Measurements from ENCODE around the gene SLC17A8. TPM values are rescaled to one million over a fixed set of nuclear protein-coding genes. Genes with fewer than 3 reads are reported as not detected.

SLC17A8 gene
- total and polyA plus RNA-seq, 12 donors = 0.09 to 0.85 (median 0.41) TPM; not detected in 4

DNA sequence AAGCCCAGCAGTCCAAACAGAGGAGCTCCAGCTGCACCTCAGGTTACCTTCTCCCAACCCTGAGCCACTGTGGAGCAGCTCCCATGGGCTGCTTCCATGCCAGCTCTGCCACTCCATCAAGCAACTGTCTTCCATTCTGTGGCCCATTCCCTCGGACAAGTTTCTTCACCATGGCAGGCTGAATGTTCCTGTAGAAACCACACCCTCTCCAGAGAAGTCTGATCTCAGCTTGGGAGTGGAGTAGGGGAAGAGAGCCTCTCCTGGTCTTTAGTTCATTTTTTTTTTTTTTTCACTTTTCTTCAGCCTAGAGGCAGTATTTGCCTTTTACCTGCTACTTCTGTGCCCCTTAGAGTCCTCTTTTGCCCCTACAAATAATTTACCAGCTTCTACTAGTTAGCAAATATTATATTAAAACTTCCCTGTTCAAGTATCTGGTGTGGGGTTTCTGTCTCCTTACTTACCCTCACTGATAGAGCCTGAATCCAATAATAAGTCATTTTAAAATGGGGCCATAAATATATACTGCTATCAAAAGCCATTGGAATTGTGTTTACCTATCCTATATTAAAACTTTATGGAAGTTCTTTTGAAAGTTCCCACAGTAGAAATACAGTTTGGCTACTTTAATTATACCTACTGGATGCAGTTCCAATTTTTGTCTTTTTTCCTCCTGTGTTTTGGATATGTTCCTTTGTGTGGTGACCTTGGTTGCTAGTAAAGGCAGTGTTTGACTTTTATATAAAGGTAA, 11.7 kb upstream of the SLC17A8 start:
- TF ChIP-seq, protein P1, sequence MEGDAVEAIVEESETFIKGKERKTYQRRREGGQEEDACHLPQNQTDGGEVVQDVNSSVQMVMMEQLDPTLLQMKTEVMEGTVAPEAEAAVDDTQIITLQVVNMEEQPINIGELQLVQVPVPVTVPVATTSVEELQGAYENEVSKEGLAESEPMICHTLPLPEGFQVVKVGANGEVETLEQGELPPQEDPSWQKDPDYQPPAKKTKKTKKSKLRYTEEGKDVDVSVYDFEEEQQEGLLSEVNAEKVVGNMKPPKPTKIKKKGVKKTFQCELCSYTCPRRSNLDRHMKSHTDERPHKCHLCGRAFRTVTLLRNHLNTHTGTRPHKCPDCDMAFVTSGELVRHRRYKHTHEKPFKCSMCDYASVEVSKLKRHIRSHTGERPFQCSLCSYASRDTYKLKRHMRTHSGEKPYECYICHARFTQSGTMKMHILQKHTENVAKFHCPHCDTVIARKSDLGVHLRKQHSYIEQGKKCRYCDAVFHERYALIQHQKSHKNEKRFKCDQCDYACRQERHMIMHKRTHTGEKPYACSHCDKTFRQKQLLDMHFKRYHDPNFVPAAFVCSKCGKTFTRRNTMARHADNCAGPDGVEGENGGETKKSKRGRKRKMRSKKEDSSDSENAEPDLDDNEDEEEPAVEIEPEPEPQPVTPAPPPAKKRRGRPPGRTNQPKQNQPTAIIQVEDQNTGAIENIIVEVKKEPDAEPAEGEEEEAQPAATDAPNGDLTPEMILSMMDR (IDR thresholded peaks at IDR 0.05) = no peak
- TF ChIP-seq POLR2A (IDR thresholded peaks at IDR 0.05) = no peak
- DNase-seq = no peak

DNA sequence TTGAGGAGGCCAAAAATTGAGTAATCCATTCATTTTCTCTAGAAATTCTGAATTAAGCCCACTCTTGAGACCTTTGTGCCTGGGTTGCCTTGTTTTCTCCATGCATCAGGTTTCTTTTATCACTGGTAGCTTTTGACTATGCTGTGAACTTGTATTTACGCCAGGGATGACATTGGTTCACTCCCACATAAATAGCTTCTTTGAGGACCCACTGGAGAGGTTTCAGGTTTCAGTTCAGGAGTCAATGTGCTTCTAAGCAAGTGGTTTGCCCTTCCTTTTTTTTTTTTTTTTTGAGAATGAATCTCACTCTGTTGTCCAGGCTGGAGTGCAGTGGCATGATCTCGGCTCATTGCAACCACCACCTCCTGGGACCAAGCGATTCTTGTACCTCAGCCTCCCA, 10.2 kb upstream of the SLC17A8 start:
- Histone ChIP-seq H3K36me3 (replicated peaks in 1 of 2) (no peaks in the 10 kb centered on the region), H3K27ac (no peak overlapping the region), H3K4me1 (replicated peaks in 1 of 2) (no peaks in the 10 kb centered on the region), H3K9me3 (replicated peaks in 1 of 3) (no peaks in the 10 kb centered on the region), H3K4me3 (no peak overlapping the region), H3K27me3 (no peaks in the 10 kb centered on the region)
- no peak for TF ChIP-seq POLR2A (IDR thresholded peaks at IDR 0.05)
- TF ChIP-seq, protein P1 (IDR thresholded peaks at IDR 0.05) = no peak
- intact Hi-C loops (cut with DNase I) = loop anchor here in 1 of 2 donors (5.0 kb wide), 2 partner anchors 206 to 326 kb away; no protein-coding TSS in a partner anchor
- 77 to 92% (median 82%) methylated on average over 3 of the region's 3 CpGs for WGBS, 4 donors
- DNase-seq = no peak

More for the DNA sequence above, 11.7 kb upstream of the SLC17A8 start:
- peaks cover 0 to 6% (median 0%) of the 10 kb centered on the region in 3 donors for H3K9me3 ChIP-seq (replicated peaks in 1 of 3)
- H3K27ac ChIP-seq = no peak overlapping the region
- H3K4me3 ChIP-seq = no peak overlapping the region
- H3K36me3 ChIP-seq (replicated peaks in 1 of 2) = no peaks in the 10 kb centered on the region
- intact Hi-C loops (cut with DNase I) = loop anchor here in 1 of 2 donors (5.0 kb wide), 2 partner anchors 207 to 327 kb away; no protein-coding TSS in a partner anchor
- no peaks in the 10 kb centered on the region for H3K27me3 ChIP-seq
- 63 to 83% (median 75%) methylated on average over 1 of the region's 1 CpG for WGBS, 4 donors
- no peaks in the 10 kb centered on the region for H3K4me1 ChIP-seq (replicated peaks in 1 of 2)

DNA sequence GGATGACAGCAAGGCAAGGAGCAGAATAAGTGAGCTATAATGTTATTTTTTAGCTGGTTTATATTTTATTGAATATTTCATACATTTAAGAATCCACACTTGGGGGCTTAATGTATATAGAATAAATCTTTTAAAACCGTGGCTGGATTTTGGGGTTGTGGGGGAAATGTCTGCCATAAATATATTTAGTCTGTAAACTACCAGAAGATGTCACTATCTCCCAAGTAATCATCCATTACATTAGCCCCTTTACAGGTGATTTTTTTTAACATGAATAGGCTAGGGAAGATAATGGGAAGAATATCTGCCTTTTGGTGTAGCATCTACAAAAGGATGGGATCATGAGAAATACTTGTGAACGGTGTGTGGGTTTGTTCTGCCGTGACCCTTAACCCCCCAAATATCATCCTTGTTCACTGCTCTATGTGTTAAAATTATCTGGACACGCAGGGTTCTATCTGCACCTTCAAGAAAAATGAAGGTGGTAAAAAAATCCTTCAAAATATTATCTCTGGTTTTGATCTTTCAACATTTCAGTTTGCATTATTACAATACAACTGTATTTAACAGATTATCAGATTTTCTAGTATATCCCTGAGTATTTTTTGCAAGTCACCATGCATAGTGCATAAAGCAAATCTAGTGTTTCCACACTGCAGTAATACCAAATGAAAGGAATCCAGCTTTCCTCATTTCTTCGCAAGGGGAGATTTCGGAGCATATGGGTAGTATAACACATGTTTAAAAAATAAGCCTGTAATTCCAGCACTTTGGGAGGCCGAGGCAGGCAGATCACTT, 8.0 kb upstream of the SLC17A8 start:
- no peak overlapping the region for H3K4me3 ChIP-seq
- no peaks in the 10 kb centered on the region for H3K36me3 ChIP-seq (replicated peaks in 1 of 2)
- H3K4me1 ChIP-seq (replicated peaks in 1 of 2) = no peaks in the 10 kb centered on the region
- no peak for DNase-seq
- TF ChIP-seq POLR2A (IDR thresholded peaks at IDR 0.05) = no peak
- TF ChIP-seq, protein P1 (IDR thresholded peaks at IDR 0.05) = peak in 5 of 6 experiments; percentile 48 to 67 (median 60)
- H3K9me3 ChIP-seq (replicated peaks in 1 of 3) = no peaks in the 10 kb centered on the region
- no peaks in the 10 kb centered on the region for H3K27me3 ChIP-seq
- no peak overlapping the region for H3K27ac ChIP-seq
- intact Hi-C loops (cut with DNase I) = loop anchor here in 1 of 2 donors (5.0 kb wide), 2 partner anchors 203 to 323 kb away; no protein-coding TSS in a partner anchor
- WGBS, 4 donors = 62 to 70% (median 65%) methylated on average over 7 of the region's 7 CpGs

- WGBS, 4 donors = 67 to 73% (median 68%) methylated on average over 3 of the region's 3 CpGs
- intact Hi-C loops (cut with DNase I) = loop anchor here in 1 of 2 donors (10.0 kb wide), 1 partner anchor 376 kb away; no protein-coding TSS in a partner anchor
Observed at GRCh38 chr12:100359248-100359647, 2.4 kb downstream of the SLC17A8 start.

More at GRCh38 chr12:100359248-100359647, 2.4 kb downstream of the SLC17A8 start:
- Histone ChIP-seq H3K4me1 (replicated peaks in 1 of 2) (no peaks in the 10 kb centered on the region), H3K36me3 (replicated peaks in 1 of 2) (no peaks in the 10 kb centered on the region), H3K27me3 (peaks cover 4% of the 10 kb centered on the region), H3K9me3 (replicated peaks in 1 of 3) (no peaks in the 10 kb centered on the region), H3K4me3 (no peak overlapping the region), H3K27ac (no peak overlapping the region)
- no peak for DNase-seq
- TF ChIP-seq, protein P1 (IDR thresholded peaks at IDR 0.05) = no peak
- no peak for TF ChIP-seq POLR2A (IDR thresholded peaks at IDR 0.05)
